Kidney (tissue), 14 donors: ENCODE results near the gene NOSTRIN. TPM values are rescaled to one million over a fixed set of nuclear protein-coding genes. Genes with fewer than 3 reads are reported as not detected.

Experiments used
- DNase-seq, 5 donors: peaks; one replicate each; pipeline ENCODE4 v3.0.0-alpha.2; 2013 to 2020
- FAIRE-seq: peaks from 2 replicates; lab custom pipeline; 2012; peaks lifted over from hg19 to GRCh38; lab: Jason Lieb, UNC
- H3K27ac ChIP-seq, 2 donors: one replicate each; pipeline ENCODE4 v1.7.0; 2013; ENCODE audit warnings: low read depth in 2 of 2, low read length in 2 of 2, inconsistent platforms in 1 of 2
- H3K27me3 ChIP-seq: one replicate; pipeline ENCODE4 v1.7.1; 2013; ENCODE audit warnings: low read length, inconsistent platforms; ENCODE audit not compliant: control insufficient read depth, insufficient read depth
- H3K36me3 ChIP-seq, 3 donors: one replicate each; pipeline versions ENCODE4 v1.7.0 to v1.7.1; 2013; ENCODE audit warnings: low read length in 3 of 3, control low read depth in 1 of 3, inconsistent platforms in 1 of 3; ENCODE audit not compliant: insufficient read depth in 3 of 3, control insufficient read depth in 2 of 3
- H3K4me1 ChIP-seq, 3 donors: one replicate each; pipeline versions ENCODE4 v1.7.0 to v1.7.1; 2013; ENCODE audit warnings: low read length in 3 of 3, inconsistent platforms in 1 of 3, low read depth in 1 of 3; ENCODE audit not compliant: control insufficient read depth in 2 of 3, insufficient read depth in 2 of 3
- H3K4me3 ChIP-seq, 3 donors: one replicate each; pipeline versions ENCODE4 v1.7.0 to v1.8.1; 2013; ENCODE audit warnings: low read length in 3 of 3, control low read depth in 1 of 3, inconsistent platforms in 1 of 3
- H3K9ac ChIP-seq, 3 donors: one replicate each; pipeline versions ENCODE4 v1.7.0 to v1.7.1; 2013; ENCODE audit warnings: low read length in 3 of 3, control low read depth in 1 of 3, inconsistent platforms in 1 of 3
- H3K9me3 ChIP-seq, 3 donors: one replicate each; pipeline versions ENCODE4 v1.7.0 to v1.7.1; 2013; ENCODE audit warnings: low read length in 3 of 3, control low read depth in 1 of 3, inconsistent platforms in 1 of 3; ENCODE audit not compliant: control insufficient read depth in 2 of 3, insufficient read depth in 1 of 3
- CTCF ChIP-seq: IDR thresholded peaks from 3 replicates; pipeline ENCODE4 v1.5.1; 2012; ENCODE audit warnings: mild to moderate bottlenecking, moderate library complexity, borderline replicate concordance; ENCODE audit not compliant: insufficient read depth; ENCODE audit errors: extremely low read depth
- intact Hi-C: fragments of 100-400 bp; cut with DNase I; formaldehyde crosslinking; loops from one replicate; pipeline ENCODE4 v1.11.1; 2022
- polyA plus RNA-seq: library from polyadenylated mRNA; stranded (reverse); fragments of 350-450 nt; fragmentation: Illumina TruSeq; extraction: RNeasy Lipid Tissue Mini Kit (QIAGEN cat#74804); gene quantifications from one replicate; pipeline ENCODE4 v1.2.3, GENCODE V29; 2014; ENCODE audit warnings: low read depth, low replicate concordance; ENCODE audit not compliant: insufficient read depth
- total RNA-seq: library from RNA; stranded (reverse); fragmentation: NEBNext Ultra II Directional; extraction: Animal tissue kit (Norgen Biotek cat#: 25700); gene quantifications from one replicate; pipeline ENCODE4 v1.2.1, GENCODE V29; 2021
- donor health status: control.
- donor health status: control.
- donor health status: control.
- donor health status: control.
- donor health status: control.
- donor health status: DM: yes; HTN: yes; CAD: no.
- donor health status: Normal renal cell carcinoma (clear cell type).

NOSTRIN gene
- total and polyA plus RNA-seq, 2 donors from 2014 or later = 41.8 to 50.2 TPM

DNA sequence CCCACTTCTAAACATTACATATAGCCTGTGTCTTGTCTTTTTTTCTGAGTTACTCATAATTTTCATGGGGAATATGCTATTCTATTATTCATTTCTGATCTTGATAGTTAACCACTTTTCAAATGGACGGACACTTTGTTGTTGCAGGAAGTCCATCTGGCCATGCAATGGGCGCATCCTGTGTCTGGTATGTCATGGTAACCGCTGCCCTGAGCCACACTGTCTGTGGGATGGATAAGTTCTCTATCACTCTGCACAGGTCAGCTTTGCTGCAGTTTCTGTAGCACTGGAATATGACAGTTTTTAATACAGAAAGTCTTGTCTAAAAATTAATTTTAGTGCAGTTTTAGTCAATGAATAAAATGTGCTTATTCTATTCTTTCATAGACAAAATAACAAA, 101.9 kb downstream of the NOSTRIN start:
- Histone ChIP-seq H3K36me3 (no peaks in the 10 kb centered on the region), H3K4me3 (no peak overlapping the region), H3K4me1 (no peaks in the 10 kb centered on the region), H3K27ac (no peak overlapping the region), H3K9ac (no peak overlapping the region), H3K27me3 (no peaks in the 10 kb centered on the region), H3K9me3 (no peaks in the 10 kb centered on the region)
- DNase-seq (no peak), FAIRE-seq (no peak)
- intact Hi-C loops = no loop called here
- no peak for TF ChIP-seq CTCF

GRCh38 chr2:168907940-168908662, 105.7 kb downstream of the NOSTRIN start:
- TF ChIP-seq CTCF = no peak
- Histone ChIP-seq H3K9ac (no peak overlapping the region), H3K4me1 (no peaks in the 10 kb centered on the region), H3K4me3 (no peak overlapping the region), H3K36me3 (no peaks in the 10 kb centered on the region), H3K9me3 (no peaks in the 10 kb centered on the region), H3K27ac (no peak overlapping the region), H3K27me3 (no peaks in the 10 kb centered on the region)
- DNase-seq (no peak), FAIRE-seq (no peak)
- intact Hi-C loops = no loop called here

- no peaks in the 10 kb centered on the region for H3K27me3 ChIP-seq
- no peak overlapping the region for H3K9ac ChIP-seq
- DNase-seq (no peak), FAIRE-seq (no peak)
- no peaks in the 10 kb centered on the region for H3K36me3 ChIP-seq
- no peak overlapping the region for H3K4me3 ChIP-seq
- H3K9me3 ChIP-seq = peaks cover 0 to under 1% (median 0%) of the 10 kb centered on the region in 3 donors
- H3K4me1 ChIP-seq = no peaks in the 10 kb centered on the region
- no peak for TF ChIP-seq CTCF
- intact Hi-C loops = loop anchor here (10.0 kb wide), 2 partner anchors 136 to 566 kb away; no protein-coding TSS in a partner anchor
- H3K27ac ChIP-seq = no peak overlapping the region
Observed at GRCh38 chr2:168910330-168910729, 107.9 kb downstream of the NOSTRIN start.
